ENCODE measurements around the gene NKAIN2. TPM values are rescaled to one million over a fixed set of nuclear protein-coding genes. Genes with fewer than 3 reads are reported as not detected.
"Not testable (repeated sequence)": the region's sequence is repeated elsewhere in the genome, so short reads cannot be mapped to it uniquely, and the experiment has no call there.

NKAIN2 gene
- total RNA-seq, 2 donors from 2014 or later: 0.31 to 2.3 TPM

DNA sequence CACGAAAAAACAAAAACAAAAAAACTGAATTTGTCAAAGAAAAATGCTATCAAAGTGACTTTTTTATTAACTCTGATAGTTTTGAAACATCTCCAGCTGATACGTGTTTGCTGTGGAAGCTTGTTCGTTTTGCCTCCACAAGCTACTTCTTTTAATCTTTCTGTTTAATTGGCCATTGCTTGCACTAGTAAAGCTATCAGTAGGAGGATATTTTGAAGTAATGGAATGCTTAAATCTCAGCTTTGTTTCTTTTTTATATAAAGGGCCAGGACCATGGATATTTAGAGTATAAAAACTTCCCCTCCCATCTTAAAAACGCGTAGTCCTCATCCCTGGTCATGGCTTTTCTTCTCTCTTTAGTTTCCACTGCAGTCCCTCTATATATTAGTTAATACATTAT, 344.0 kb downstream of the NKAIN2 start:
- no peaks in the 10 kb centered on the region for H3K36me3 ChIP-seq
- no peak for DNase-seq (ENCODE audit: low spot score)
- TF ChIP-seq, protein P1, sequence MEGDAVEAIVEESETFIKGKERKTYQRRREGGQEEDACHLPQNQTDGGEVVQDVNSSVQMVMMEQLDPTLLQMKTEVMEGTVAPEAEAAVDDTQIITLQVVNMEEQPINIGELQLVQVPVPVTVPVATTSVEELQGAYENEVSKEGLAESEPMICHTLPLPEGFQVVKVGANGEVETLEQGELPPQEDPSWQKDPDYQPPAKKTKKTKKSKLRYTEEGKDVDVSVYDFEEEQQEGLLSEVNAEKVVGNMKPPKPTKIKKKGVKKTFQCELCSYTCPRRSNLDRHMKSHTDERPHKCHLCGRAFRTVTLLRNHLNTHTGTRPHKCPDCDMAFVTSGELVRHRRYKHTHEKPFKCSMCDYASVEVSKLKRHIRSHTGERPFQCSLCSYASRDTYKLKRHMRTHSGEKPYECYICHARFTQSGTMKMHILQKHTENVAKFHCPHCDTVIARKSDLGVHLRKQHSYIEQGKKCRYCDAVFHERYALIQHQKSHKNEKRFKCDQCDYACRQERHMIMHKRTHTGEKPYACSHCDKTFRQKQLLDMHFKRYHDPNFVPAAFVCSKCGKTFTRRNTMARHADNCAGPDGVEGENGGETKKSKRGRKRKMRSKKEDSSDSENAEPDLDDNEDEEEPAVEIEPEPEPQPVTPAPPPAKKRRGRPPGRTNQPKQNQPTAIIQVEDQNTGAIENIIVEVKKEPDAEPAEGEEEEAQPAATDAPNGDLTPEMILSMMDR (IDR thresholded peaks at IDR 0.05): no peak
- H3K4me3 ChIP-seq: no peak overlapping the region
- no peaks in the 10 kb centered on the region for H3K27me3 ChIP-seq
- H3K27ac ChIP-seq: no peak overlapping the region
- H3K4me1 ChIP-seq: no peaks in the 10 kb centered on the region
- H3K9me3 ChIP-seq: no peaks in the 10 kb centered on the region

DNA sequence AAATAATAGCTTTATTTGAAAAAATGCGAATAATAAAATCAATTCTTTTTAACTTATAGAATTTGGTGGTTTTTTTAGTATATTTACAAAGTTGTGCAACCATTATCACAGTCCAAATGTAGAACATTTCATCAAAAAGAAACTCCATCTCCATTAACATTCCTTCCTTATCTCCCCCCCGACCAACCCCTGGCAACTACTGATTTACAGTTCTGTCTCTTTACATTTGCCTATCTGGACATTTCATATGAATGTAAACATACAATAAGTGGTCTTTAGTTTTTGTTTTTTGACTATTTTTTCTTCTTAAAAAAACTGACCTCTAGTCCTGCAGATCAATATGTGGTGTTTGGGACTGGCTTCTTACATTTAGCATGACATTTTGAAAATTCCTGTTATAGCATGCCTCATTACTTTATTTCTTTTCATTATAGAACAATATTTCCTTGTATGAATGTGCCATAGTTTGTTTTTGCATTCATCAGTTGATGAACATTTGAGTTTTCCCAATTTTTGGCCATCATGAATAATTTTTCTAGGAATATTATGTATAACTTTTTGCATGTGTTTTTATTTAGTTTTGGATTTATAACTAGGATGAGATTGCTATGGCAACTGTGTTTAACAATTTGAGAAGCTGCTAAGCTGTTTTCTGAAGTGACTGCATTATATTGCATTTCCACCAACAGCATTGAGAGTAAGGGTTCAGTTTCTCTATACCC, 344.7 kb downstream of the NKAIN2 start:
- Histone ChIP-seq H3K27ac (no peak overlapping the region), H3K27me3 (no peaks in the 10 kb centered on the region), H3K4me3 (no peak overlapping the region), H3K9me3 (no peaks in the 10 kb centered on the region), H3K4me1 (no peaks in the 10 kb centered on the region), H3K36me3 (no peaks in the 10 kb centered on the region)
- DNase-seq (ENCODE audit: low spot score): no peak
- TF ChIP-seq, protein P1 (IDR thresholded peaks at IDR 0.05): no peak

DNA sequence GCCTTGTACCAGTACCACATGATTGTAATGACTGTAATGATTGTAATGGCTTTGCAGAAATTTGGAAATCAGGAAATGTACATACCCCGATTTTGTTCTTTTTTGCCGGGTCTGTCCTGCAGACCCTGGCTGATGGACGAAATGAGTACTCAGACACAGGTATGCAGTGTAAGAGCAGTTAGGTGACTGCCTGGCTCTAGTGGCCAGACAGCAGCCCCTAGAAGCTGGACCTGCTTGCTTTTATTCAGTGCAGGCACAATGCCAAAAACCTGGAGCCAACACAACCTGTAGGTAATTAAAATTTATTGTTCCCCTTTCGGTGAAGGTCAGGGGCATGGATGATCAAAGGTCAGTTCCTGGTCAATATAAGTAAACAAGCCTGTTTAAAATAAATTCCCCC, 346.0 kb downstream of the NKAIN2 start:
- no peaks in the 10 kb centered on the region for H3K36me3 ChIP-seq
- no peaks in the 10 kb centered on the region for H3K9me3 ChIP-seq
- no peak overlapping the region for H3K4me3 ChIP-seq
- no peak for DNase-seq (ENCODE audit: low spot score)
- TF ChIP-seq, protein P1 (IDR thresholded peaks at IDR 0.05): no peak
- no peaks in the 10 kb centered on the region for H3K27me3 ChIP-seq
- no peaks in the 10 kb centered on the region for H3K4me1 ChIP-seq
- no peak overlapping the region for H3K27ac ChIP-seq

DNA sequence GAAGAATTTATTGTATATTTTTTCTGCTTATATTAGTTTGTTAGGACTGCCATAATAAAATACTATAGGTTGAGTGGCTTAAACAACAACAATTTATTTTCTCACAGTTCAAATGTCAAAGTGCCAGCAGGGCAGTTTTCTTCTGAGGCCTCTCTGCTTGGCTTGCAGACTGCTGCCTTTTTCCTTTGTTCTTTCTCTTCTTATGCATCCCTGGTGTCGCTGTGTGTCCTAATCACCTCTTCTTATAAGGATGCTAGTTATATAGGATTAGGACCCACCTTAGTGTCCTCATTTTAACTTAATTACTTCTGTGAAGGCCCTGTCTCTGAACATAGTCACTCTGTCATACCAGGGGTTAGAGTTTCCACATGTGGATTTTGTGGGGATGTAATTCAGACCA, 354.4 kb downstream of the NKAIN2 start:
- H3K4me1 ChIP-seq: no peaks in the 10 kb centered on the region
- H3K36me3 ChIP-seq: no peaks in the 10 kb centered on the region
- no peak for DNase-seq (ENCODE audit: low spot score)
- TF ChIP-seq, protein P1 (IDR thresholded peaks at IDR 0.05): no peak
- no peaks in the 10 kb centered on the region for H3K9me3 ChIP-seq
- no peak overlapping the region for H3K27ac ChIP-seq
- no peak overlapping the region for H3K4me3 ChIP-seq
- no peaks in the 10 kb centered on the region for H3K27me3 ChIP-seq

DNA sequence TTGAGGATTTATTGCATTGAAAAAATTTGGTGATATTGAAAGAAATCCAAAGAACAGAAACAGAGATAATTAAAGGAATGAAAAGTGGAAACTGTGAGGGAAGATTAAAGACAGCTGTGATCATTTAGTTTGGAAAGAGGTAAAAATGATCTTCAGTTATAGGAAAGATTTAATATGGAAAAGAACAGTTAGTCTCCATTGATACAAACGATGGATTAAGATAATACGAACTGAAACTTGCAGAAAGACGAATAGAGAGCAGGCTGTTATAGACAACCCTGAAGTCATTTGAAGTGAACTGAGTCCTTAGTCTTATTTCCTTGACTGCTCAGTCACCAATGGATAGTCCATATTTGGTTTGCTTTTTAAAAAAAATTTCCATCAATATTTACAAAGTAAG, 360.0 kb downstream of the NKAIN2 start:
- TF ChIP-seq, protein P1 (IDR thresholded peaks at IDR 0.05): no peak
- H3K27me3 ChIP-seq: no peaks in the 10 kb centered on the region
- no peak for DNase-seq (ENCODE audit: low spot score)
- H3K36me3 ChIP-seq: no peaks in the 10 kb centered on the region
- H3K27ac ChIP-seq: no peak overlapping the region
- H3K4me1 ChIP-seq: no peaks in the 10 kb centered on the region
- H3K4me3 ChIP-seq: no peak overlapping the region
- no peaks in the 10 kb centered on the region for H3K9me3 ChIP-seq

DNA sequence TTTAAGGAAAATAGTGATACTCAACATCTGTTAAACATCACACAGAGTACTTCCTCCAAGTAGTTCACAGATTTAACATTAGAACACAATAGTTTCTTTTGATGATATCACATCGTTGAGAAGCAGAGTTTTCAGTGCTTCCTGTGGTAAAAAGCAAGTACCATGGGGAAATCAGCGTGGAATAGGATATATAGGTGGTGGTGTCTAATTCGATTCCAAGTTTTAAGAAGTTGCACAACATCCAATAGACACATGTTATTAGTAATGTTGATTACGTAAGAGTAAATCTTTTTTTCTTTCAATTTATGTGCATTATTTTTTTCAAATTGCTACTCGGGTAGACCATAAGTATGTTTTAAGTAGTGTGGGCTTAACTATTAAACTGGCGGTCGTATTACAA, 360.7 kb downstream of the NKAIN2 start:
- Histone ChIP-seq H3K27ac (no peak overlapping the region), H3K4me1 (no peaks in the 10 kb centered on the region), H3K9me3 (no peaks in the 10 kb centered on the region), H3K27me3 (no peaks in the 10 kb centered on the region), H3K36me3 (no peaks in the 10 kb centered on the region), H3K4me3 (no peak overlapping the region)
- TF ChIP-seq, protein P1 (IDR thresholded peaks at IDR 0.05): no peak
- DNase-seq (ENCODE audit: low spot score): no peak

DNA sequence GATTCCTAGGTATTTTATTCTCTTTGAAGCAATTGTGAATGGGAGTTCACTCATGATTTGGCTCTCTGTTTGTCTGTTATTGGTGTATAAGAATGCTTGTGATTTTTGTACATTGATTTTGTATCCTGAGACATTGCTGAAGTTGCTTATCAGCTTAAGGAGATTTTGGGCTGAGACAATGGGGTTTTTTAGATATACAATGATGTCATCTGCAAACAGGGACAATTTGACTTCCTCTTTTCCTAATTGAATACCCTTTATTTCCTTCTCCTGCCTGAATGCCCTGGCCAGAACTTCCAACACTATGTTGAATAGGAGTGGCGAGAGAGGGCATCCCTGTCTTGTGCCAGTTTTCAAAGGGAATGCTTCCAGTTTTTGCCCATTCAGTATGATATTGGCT, 363.6 kb downstream of the NKAIN2 start:
- H3K4me3 ChIP-seq; H3K27ac ChIP-seq; DNase-seq (ENCODE audit: low spot score); H3K36me3 ChIP-seq; H3K9me3 ChIP-seq; H3K4me1 ChIP-seq; H3K27me3 ChIP-seq: not testable (repeated sequence)
